Activated CD4-positive, alpha-beta T cell treated with anti-CD3 and anti-CD28 coated beads for 4 hours (primary cell): ENCODE measurements around the gene URM1.

Experiments used
- DNase-seq, 2 donors: peaks; one replicate each; pipeline ENCODE4 v3.0.0-alpha.2; 2020

Gene URM1

DNA sequence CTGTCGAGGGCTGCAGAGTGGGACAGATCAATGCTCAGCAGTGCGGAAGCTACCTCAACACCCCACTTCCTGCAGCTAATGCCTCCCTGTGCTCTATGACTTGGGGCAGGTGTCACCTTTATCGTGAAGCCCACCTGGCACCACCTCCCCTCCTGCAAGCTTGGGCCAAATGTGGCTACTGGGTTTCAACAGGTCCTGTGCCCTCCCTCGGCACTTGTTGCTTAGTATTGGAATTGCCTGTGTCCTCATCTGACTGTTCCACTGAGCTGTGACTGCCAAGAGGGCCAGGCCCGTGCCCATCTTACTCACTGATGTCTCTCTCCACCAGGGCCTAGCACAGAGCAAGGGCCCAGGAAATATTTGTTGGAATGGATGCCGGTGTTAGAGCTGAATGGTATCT, 21.4 kb upstream of the URM1 start:
- no peak for DNase-seq

DNA sequence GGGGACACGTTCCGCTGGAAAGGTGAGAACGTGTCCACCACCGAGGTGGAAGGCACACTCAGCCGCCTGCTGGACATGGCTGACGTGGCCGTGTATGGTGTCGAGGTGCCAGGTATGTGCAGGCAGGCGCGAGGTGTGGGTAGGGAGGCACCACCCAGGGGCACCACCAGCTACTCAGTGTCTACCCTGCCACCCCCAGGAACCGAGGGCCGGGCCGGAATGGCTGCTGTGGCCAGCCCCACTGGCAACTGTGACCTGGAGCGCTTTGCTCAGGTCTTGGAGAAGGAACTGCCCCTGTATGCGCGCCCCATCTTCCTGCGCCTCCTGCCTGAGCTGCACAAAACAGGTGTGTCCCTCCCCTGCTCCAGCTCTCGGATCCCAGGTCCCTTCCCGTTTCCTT, 15.7 kb upstream of the URM1 start:
- no peak for DNase-seq

DNA sequence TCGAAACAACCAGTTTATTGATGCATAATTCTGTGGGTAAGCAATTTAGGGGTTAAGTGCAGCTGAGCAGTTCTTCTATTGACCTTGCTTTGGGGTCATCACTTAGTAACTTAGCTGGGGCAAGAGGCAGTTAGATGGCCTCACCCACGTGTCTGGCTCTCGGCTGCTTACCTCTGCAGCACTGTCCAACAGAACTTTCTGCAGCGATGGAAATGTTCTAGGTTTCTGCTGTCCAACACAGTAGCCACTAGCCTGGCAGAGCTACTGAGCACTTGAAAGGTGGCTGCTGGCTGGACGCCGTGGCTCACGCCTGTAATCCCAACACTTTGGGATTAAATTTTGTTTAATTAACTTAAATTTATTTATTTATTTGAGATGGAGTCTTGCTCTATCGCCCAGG, 13.1 kb upstream of the URM1 start:
- no peak for DNase-seq

DNA sequence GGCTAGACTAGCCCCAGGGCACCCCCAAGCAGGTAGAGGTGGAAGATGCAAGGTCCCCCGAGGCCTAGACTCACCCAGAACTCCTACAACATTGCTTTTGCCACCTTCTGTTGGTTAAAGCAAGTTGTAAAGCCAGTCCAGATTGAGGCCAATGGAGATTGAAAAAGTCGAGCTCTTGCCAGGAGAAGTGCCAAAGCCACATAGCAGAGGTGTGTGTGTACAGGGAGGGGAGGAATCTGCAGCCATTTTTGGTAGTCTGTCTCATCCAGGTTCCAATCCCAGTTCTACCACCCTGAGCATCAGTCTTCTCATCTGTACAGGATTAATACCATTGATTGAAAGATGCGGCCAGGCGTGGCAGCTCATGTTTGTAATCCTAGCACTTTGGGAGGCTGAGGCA, 12.3 kb upstream of the URM1 start:
- no peak for DNase-seq

DNA sequence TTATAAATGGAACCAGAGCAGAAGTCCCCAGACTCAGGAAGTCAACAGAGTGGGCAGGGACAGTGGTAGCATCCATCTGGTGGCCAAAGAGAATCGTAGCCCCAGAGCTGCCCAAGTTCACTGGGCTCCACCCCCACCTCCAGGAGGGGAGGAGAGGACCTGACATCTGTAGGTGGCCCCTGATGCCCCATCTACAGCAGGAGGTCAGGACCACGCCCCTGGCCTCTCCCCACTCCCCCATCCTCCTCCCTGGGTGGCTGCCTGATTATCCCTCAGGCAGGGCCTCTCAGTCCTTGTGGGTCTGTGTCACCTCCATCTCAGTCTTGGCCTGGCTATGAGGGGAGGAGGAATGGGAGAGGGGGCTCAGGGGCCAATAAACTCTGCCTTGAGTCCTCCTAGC, 10.3 kb upstream of the URM1 start:
- DNase-seq = no peak

DNA sequence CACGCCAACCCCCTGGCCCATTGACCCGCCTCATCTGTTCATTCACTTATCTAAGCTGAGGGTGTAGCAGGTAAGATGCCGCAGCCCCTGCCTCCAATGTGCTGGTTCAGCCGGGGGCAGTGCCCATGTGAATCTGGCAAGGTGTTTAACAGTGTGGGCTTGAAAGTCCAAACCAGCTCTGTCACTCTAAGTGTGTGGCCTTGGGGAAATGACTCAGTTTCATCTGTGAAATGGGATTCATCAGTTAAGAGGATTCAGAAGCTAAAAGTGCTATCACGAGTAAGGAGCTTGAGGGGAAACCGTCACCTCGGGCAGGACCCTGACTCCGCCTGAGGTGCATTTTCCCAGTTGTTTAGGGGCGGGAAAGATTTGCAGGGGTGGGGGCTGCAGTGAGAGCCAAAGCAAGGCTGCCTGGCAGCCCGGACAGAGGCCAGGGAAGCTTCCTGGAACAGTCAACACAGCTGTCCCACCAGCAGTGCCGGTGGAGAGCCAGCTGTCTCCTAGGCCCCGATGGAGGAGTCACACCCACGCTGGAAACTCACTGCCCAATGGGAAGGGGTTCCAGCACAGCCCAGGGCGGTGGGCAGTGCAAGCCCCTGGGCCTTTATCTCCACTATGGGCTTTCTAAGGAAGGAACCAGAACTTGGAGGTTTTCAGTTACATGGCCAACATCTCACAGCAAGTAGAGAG, 9.7 kb upstream of the URM1 start:
- no peak for DNase-seq

DNA sequence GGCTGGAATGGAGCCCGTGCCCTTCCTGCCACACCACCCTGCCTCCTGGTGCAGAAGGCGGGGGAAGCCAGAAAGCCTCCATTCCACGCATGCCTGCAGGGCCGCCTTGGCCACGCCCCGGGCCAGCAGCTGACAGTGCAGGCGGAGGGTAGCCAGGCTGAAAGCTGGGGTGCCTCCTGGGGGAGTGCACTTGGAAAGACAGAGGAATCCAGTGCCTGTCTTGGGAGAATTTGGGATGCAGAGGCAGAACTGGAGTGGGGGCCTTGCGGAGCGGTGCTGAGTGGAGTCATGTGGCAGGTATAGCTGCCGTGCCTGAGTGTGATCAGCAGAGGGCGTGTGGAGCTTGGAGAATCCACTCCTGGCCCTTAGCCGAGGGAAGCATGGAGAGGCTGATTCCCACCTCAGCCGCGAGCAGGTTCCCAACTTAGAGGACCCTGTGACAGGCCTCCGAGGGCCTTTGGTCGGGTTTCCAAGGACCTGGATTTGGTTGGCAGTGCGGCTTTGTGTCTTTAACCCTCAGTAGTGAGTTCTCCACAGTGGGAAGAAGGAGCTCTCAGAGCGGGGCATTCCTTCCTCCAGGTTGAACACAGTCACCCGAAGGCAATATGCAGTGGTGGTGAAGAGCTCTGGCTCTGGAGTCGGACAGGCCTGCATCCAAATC, 9.1 kb upstream of the URM1 start:
- DNase-seq = peak; percentile 64 to 70

DNA sequence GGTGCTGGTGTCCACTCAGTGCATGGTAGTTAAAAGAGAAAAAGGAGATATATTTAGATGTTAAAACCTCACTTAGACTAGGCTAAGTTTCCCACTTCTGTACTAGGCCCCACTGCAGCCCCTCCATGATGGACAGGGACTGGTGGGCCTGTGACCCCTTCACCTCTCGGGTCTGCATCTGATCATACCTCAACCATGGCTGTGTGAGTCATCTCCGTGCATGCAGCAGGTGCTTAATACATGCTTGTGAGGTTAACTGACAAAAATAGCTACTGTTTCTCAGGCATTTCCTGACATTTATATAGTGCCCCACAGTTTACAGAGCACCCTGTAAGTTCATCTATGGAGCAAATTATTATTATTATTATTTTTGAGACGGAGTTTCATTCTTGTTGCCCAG, 8.4 kb upstream of the URM1 start:
- no peak for DNase-seq

DNA sequence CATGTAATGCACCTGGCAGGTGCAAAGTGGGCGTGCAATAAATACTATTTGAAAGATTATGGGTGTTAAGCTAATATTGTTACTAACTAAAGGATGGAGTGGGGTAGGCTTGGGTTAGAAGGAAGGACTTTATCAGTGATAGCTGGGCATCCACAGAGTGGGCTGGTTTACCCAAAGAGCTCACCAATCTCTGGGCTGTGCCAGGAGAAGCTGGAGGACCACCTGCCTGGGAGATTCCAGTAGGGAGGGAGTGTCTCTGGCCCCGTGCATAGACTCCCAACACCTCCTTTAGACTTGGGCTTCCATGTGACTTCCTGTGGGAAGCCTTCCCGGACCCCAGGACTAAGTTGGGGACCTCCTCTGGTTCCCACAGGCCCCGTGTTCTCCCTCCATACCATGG, 5.6 kb upstream of the URM1 start:
- no peak for DNase-seq

DNA sequence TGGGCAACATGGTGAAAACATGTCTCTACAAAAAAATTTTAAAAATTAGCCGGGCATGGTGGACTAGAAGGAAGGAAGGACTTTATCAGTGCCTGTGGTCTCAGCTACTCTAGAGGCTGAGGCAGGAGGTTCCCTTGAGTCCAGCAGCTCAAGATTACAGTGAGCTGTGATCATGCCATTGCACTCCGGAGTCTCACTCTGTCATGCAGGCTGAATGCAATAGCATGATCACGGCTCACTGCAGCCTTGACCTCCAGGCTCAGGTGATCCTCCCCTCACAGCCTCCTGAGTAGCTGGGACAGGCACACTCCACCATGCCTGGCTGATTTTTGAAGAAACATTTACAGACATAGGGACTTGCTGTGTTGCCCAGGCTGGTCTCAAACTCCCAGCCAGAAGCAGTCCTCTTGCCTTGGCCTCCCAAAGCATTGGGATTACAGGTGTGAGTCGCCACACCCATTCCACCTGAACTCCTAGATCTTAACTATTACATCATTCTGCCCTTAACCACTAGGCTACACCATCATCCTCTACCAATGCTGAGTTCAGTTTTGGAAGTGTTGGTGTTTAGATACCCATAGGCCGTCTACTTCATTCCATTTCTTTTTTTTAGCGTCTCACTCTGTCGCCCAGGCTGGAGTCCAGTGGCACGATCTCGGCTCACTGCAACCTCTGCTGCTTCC, 2.0 kb upstream of the URM1 start:
- no peak for DNase-seq

DNA sequence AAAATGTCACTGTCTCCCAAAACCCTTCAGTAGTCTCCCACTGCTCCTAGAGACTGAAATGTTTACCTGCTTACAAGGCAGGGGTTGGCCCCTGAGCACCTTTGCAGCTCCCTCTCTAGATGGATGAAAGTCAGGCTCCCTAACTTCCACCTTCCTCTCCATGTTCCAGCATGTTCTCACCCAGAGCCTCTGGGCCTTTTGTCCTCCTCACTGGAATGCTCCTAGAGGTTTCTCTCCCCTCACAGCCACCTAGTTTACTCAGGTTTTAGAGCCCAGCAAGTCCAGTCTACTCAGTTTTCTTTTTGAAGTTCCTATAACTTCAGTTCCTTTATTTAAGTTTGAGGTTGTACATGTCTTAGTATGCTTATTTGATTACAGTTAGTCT, 815 bp upstream of the URM1 start:
- DNase-seq = no peak

DNA sequence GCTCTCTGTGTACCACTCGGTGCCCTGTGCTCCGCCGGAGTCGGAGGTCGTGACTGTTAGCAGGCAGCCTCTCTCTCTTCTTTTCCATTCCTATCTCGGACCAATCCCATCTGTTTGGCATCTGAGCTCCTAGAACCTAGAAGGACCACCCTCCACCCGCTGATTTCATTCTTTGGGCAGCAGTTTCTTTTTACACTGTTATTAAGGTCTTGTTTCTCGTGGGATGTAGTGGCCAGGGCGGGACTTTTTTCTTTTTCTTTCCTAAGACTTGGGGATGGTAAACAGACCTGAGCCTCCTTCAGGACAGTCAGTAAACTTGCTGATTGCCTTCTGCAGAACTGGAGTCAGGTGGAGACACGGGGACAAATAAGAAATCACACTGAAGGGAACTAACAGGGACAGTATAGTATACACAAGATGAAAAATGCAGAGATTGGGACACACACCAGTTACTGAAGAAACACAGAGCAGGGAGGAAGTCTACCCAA, 500 bp downstream of the URM1 start:
- DNase-seq = no peak

DNA sequence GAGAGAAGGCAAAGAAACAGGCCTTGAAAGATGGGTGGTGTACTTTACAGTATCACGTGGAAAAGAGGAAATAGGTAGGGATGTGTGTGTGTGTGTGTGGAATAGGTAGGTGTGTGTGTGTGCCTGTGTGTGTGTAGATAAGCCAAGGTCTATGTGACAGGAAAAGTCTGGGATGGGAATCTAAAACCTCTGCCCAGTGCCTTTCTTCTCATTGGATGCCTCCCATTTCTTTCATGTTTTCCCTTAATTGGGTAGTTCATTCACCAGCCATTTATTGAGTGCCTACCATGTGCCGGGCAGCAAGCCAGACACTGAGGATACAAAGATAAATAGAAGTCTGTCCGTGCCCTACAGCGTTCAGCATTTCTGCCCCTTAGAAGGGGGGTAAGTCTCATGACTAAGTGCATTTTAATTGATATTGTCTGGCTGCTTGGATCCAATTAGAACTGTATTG, 1.0 kb downstream of the URM1 start:
- no peak for DNase-seq

DNA sequence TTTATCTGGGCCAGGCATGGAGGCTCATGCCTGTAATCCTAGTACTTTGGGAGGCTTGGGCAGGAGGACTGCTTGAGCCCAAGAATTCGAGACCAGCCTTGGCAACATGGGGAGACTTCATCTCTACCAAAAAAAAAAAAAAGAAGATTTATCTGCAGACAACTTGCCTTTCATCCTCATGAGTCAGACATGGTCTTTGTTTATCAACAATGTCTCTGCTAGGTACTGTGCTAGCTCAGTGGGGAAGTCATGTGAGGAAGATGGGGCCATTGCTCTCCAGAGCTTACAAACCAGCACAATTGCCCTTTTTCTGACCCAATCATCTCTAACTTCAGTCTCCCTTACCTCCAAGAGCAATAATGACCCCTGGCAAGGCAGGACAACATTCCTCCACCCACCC, 1.6 kb downstream of the URM1 start:
- no peak for DNase-seq

DNA sequence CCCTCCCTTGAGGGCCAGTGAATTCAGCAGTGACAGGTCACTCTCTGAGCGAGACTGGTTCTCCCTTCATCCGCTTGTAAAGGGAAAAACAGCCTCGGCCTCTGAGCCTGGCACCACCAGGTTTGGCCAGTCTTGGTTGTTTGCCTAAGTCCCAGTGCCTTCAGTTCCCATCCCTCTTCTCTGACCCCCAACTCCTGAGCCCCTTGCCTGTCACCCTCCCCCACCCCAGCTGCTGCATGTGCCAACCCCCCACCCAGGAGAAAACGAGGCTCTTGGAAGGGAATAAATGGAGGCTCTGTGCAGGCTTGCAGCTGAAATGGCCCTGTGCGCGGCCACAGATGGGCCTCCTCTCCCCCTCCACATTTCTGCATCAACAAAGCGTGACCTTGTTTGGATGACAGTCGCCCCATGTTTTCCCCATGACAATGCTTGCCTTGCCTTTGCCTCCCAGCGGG, 3.1 kb downstream of the URM1 start:
- no peak for DNase-seq

DNA sequence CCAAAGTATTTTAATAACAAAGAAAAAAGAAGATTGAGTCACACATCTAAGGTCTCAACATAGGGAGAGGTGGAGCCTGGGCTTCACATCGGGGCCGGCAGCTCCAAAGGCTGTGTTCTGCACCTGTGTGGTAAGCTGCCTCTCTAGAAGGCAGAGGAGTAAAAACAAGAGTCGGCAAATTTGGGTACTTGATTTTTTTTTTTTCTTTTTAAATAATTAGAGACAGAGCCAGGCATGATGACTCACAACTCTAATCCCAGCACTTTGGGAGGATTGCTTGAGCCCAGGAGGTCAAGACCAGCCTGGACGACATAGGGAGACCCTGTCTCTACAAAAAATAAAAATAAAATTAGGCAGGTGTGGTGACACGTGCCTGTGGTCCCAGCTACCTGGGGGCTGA, 4.7 kb downstream of the URM1 start:
- no peak for DNase-seq

DNA sequence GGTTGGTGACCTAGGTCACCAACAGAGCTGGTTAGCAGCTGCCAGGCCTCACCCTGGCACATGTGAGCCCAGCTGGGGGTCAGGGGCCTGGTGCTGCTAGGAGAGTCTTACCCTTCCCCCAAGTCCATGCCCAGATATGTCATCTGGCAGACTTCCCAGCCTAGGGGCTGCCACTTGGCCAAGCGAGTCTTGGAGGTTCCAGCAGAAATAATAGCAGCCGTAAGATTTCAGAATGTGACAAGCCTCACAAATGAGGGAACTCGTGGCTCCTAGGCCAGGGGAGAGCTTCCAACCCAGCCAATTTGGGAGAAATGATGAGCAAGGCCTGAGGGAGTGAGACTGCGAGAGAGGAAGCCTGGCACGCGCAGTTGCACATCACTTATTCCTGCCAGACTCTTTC, 11.1 kb downstream of the URM1 start:
- DNase-seq = no peak

DNA sequence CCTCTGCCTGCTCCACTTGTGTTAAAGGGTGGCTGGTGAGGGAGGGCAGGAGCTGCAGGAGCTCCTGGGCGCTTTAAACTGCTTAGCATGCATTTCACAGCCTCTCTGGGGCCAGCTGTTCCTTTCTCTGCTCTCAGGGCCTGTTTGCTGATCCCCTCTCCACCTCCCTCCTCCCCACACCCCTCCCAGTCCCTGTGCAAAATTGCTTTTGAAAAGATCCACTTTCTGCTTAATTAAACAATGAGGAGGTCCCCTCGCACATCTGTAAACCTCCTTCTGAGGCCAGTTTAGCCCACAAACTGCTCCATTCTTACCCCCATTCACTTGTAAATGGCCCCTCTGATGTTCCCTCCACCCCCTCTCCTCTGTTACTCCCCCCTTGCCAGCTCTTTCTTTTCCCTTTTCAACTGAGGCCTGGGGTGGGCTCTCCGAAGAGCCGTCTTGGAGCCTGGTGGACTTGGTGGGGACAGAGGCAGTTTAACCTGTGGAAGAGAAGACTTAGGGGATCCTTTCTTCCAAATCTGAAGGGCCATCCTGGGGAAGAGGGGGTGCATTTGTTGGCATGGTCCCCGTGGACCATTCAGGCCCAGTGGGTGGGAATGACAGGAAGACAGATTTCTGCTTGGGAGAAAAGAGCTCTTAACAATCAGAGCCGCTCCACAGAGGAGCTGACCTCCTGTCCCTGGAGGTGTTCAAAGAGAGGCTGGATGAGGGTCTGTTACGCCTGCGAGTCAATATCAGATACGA, 12.0 kb downstream of the URM1 start:
- DNase-seq = no peak

DNA sequence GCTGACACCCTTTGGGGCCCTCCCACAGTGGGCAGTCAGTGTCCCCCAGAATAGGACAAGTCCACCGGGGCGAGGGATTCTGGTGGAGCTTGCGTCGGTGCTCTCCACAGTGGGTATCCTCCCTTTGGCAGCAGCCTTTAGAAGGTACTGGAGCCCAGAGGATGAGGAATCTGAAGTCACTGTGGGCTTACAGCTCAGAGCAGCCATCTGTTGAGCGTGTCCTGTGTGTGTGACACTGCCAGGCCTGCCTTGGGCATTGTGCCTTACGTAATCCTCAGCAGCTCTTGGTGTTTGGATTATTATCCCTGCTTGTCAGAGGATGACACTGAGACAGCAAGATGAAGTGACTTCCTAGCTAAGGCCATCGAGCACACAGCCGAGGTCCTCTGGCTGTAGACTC, 12.6 kb downstream of the URM1 start:
- DNase-seq = no peak

DNA sequence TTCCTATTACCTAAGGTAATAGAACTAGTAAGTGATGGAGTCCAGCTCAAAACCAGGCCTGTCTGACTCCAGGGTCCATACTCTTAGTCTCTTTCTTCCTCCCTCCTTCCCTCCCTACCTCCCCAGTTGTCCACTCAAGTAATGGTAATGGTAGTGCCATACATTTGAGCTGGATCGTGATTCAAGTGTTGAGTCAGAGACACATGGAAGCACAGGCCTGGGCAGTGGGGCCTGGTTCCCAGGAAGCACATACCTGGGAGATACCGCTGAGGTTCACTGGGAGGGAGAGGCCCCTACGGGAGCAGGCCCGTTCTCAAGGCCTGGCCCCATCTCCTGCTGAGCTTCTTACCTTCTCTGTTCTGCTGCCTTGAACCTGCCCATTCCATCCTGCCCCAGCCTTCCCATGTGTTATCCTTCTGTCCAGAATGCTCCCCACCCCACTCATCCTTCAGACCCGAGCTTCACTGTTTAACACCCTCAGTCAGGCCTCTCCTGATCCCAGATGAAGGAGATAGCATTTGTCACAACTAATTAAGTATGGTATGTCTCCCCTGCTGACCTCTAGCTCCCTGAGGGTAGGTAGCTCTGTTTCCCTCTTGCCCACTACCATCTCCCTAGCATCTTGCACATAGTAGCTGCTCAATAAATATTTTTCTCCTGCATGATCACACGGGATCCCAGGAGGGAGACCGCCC, 13.8 kb downstream of the URM1 start:
- no peak for DNase-seq

DNA sequence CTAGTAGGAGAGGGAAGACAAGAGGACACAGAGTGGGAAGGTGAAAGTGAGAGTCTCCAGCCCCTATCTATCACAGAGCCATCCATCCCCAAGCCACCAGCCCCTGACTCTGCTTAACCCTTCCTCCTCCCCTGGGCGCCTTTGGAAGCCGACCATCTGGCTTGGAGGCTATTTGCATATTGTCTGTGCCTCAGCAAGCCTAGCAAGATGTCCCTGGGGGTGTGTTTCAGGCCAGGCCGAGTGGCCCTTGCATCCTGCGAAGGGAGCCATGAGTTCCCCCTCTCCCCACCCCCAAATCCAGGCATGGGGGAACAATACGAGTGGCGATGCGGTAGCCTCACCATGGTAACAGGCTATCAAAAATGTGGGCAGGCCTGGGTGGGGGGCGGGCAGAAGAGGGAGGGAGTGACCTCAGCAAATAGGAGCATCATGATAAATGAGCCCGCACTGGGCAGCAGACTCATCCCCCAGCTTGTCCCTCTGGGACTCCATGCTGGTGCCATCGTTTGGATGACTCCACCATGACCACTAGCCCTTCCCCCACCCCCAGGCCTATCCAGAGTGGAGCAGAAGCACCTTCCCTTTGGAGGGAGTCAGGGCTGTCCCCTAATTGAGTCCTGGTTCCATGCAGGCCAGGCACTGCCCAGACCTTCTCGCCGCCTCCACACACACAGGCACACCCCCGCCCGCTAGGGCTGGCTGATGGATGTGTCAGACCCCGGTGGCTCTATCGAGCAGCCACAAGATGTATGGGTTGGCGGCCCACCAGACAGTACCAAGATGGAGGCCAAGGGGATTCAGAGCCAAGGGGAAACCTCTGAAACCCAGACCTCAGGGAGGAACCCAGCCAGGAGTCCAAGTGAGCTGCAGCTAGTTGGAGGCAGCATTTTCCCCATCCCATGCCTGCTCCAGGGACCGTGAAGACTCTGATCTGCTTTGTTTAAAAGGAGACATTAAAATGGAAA, 14.6 kb downstream of the URM1 start:
- no peak for DNase-seq

DNA sequence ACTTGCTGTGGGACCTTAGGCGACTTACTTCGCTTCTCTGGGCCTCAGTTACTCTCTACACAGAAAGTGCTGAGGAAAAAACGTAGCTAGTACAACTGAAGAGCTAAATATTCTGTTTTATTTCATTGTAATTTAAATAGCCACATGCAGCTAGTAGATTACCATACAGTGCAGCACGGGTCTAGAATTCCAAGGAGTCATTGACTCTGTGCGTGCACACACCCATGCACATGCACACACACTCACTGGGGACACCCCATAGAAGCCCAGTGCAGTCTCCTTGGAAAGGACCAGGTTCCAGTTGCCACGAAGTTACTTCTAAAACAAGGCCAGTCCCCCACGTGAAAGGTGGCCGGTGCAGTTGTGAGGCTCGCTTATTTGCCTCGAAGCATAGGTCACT, 17.0 kb downstream of the URM1 start:
- no peak for DNase-seq
